ENCODE data around the gene TIMD4.
"Not testable (repeated sequence)": the region's sequence is repeated elsewhere in the genome, so short reads cannot be mapped to it uniquely, and the experiment has no call there.

TIMD4 gene

DNA sequence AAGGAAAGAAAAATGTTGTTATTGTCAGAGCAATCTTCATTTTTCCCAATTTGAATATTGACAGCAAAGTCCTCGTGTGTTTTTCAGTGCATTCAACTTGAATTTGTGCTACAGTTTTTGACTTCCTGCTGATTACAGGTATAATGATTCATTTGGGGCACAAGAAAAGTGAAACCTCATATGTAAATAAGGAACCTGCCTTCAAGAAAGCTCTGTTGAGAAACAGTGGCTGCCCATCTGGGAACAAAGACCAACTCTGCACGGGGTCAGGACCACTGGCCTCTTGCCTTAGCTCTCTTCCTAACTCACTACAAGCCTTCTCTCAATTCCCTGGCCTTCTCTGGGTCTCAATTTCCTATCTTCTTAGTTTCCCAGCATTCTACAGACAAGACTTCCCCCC lies 21.0 kb downstream of the TIMD4 start:
- ATAC-seq (ENCODE audit: low read depth) (peak; percentile 45), DNase-seq (ENCODE audit: low spot score in 2 of 2) (no peak)
- H3K9me3 Mint-ChIP-seq = peaks cover 6% of the 10 kb centered on the region
- peaks cover 2% of the 10 kb centered on the region for H3K27me3 Mint-ChIP-seq
- peak overlapping the region; percentile 6 for H3K4me3 Mint-ChIP-seq
- H3K36me3 Mint-ChIP-seq = peaks cover 8% of the 10 kb centered on the region
- H3K4me1 Mint-ChIP-seq = peaks cover 13% of the 10 kb centered on the region
- no peak overlapping the region for H3K27ac Mint-ChIP-seq

DNA sequence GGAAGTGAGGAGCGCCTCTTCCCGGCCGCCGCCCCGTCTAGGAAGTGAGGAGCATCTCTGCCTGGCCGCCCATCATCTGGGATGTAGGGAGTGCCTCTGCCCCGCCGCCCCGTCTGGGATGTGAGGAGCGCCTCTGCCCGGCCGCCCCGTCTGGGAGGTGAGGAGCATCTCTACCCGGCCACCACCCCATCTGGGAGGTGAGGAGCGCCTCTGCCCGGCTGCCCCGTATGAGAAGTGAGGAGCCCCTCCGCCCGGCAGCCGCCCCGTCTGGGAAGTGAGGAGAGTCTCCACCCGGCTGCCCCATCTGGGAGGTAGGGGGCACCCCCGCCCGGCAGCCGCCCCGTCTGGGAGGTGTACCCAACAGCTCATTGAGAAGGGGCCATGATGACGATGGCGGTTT lies 22.6 kb downstream of the TIMD4 start:
- ATAC-seq (ENCODE audit: low read depth); DNase-seq (ENCODE audit: low spot score in 2 of 2); H3K9me3 Mint-ChIP-seq; H3K27me3 Mint-ChIP-seq; H3K4me3 Mint-ChIP-seq; H3K27ac Mint-ChIP-seq; H3K36me3 Mint-ChIP-seq: not testable (repeated sequence)
- H3K4me1 Mint-ChIP-seq = peaks cover 15% of the 10 kb centered on the region

DNA sequence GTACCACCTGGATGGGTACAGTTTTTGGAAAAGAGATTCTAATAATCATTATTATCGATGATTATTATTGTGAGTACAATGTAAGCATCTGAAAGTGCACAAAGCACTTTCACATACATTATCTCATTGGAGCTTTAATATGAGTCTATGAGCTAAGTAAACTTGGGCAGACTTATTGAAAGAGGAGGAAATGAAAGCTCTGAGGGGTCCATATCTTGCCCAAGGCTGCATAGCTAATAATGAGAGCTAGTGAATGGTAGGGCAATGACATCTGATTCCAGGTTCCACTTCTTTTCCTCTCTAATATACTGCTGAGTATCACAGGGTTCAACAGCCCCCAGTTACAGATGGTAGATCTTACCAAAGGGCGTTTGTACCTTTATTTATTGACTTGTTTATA lies 26.1 kb downstream of the TIMD4 start:
- ATAC-seq (ENCODE audit: low read depth) = peak; percentile 63
- no peak for DNase-seq (ENCODE audit: low spot score in 2 of 2)
- Mint-ChIP-seq H3K4me3 (no peak overlapping the region), H3K36me3 (peaks cover 8% of the 10 kb centered on the region), H3K4me1 (peaks cover 9% of the 10 kb centered on the region), H3K27me3 (peaks cover 2% of the 10 kb centered on the region), H3K27ac (no peak overlapping the region), H3K9me3 (peaks cover 6% of the 10 kb centered on the region)

DNA sequence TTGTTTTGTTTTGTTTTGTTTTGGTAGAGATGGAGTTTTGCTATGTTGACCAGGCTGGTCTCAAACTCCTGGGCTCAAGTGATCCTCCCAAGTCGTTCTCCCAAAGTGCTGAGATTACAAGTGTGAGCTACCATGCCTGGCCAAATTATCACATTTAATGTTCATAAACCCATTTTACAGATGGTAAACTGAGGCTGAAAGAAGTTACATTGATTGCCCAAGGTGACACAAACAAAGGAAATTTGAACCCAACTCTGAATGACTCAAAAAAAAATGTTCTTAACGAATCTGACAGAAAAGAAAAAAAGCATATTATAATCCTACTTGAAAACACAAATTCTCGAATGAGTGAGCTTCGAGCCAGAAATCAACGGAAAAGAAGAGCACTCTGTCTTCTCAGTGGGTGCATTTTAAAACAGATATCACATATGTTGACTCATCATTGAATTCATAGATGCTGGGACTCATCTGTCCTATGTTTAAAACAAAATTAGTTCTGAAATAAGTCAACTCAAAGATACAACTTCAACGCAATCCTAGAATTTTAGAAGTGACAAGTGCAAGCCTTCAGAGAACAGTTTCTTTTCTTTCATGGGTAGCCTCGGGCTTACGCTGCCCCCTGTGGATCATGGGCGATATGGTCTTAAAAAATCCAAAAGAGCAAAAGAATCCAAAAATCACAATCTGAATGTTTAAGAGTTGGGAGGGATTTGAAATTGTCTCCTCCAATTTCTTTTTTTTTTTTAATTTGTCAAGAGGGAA lies 28.4 kb downstream of the TIMD4 start:
- ATAC-seq (ENCODE audit: low read depth) = peak; percentile 45
- H3K4me3 Mint-ChIP-seq = no peak overlapping the region
- peaks cover 3% of the 10 kb centered on the region for H3K4me1 Mint-ChIP-seq
- peaks cover 3% of the 10 kb centered on the region for H3K36me3 Mint-ChIP-seq
- peaks cover 2% of the 10 kb centered on the region for H3K27me3 Mint-ChIP-seq
- H3K27ac Mint-ChIP-seq = no peak overlapping the region
- DNase-seq (ENCODE audit: low spot score in 2 of 2) = peak in 1 of 2 donors; percentile 16
- H3K9me3 Mint-ChIP-seq = peaks cover 5% of the 10 kb centered on the region

DNA sequence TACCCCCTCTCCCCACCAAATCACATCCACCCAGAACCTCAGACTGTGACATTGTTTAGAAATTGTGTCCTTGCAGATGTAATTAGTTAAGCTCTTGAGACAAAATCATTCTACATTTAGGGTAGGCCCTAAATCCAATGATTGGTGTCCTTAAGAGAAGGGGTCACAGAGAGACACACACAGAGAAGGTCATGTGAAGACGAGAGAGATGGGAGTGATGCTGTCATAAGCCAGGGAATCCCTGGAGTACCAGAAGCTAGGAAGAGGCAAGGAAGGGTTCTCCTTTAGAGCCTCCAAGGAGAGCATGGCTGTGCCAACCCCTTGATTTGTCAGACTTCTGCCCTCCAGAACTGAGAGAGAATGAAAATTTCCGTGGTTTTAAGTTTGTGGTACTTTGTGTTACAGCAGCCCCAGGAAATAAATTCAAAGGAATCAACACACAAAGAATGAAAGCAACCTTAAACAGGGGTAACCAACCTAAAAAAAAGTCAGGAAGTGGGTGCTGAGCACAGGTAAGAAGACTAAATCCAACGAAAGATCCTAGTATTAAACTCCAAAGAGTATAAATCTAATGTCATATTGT lies 33.6 kb downstream of the TIMD4 start:
- Mint-ChIP-seq H3K36me3 (no peaks in the 10 kb centered on the region), H3K9me3 (peaks cover 4% of the 10 kb centered on the region), H3K4me1 (no peaks in the 10 kb centered on the region), H3K27ac (no peak overlapping the region), H3K27me3 (peaks cover 1% of the 10 kb centered on the region), H3K4me3 (no peak overlapping the region)
- ATAC-seq (ENCODE audit: low read depth) (no peak), DNase-seq (ENCODE audit: low spot score in 2 of 2) (no peak)

DNA sequence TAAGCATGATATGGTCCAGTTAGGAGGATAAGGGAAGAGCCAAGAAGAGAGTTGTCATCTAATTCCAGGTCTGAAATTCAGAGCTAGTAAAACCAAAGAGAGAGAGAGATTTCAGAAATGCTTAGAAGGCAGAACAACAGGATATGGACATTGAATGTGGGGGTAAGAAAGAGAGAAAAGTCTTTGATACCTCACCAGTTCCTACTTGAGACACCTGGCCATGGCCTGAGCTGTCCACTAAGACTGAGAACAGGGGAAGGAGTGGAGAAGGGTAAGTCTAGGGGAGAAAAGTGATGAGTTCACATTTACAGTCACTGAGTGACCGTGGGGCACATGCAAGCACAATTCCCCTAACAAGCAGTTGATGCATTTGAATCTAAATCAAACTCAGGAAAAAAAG lies 35.5 kb downstream of the TIMD4 start:
- DNase-seq (ENCODE audit: low spot score in 2 of 2) (no peak), ATAC-seq (ENCODE audit: low read depth) (no peak)
- H3K36me3 Mint-ChIP-seq = no peaks in the 10 kb centered on the region
- no peaks in the 10 kb centered on the region for H3K4me1 Mint-ChIP-seq
- peaks cover 4% of the 10 kb centered on the region for H3K9me3 Mint-ChIP-seq
- H3K27ac Mint-ChIP-seq = no peak overlapping the region
- no peak overlapping the region for H3K4me3 Mint-ChIP-seq
- H3K27me3 Mint-ChIP-seq = peaks cover 1% of the 10 kb centered on the region

DNA sequence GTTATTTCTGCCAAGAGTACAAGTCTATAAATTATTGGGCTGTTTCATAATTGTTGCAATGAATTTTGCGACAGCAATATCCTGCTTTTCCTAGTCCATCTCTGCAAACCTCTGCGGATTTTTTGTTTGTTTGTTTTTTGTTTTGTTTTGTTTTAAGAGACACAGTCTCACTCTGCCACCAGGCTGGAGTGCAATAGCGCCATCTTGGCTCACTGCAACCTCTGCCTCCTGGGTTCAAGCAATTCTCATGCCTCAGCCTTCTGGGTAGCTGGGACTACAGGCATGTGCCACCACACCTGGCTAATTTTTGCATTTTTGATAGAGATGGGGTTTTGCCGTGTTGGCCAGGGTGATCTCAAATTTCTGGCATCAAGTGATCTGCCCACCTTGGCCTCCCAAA lies 37.3 kb downstream of the TIMD4 start:
- not testable (repeated sequence) for H3K9me3 Mint-ChIP-seq; H3K27me3 Mint-ChIP-seq; ATAC-seq (ENCODE audit: low read depth); H3K36me3 Mint-ChIP-seq; H3K27ac Mint-ChIP-seq; H3K4me1 Mint-ChIP-seq; H3K4me3 Mint-ChIP-seq; DNase-seq (ENCODE audit: low spot score in 2 of 2)

DNA sequence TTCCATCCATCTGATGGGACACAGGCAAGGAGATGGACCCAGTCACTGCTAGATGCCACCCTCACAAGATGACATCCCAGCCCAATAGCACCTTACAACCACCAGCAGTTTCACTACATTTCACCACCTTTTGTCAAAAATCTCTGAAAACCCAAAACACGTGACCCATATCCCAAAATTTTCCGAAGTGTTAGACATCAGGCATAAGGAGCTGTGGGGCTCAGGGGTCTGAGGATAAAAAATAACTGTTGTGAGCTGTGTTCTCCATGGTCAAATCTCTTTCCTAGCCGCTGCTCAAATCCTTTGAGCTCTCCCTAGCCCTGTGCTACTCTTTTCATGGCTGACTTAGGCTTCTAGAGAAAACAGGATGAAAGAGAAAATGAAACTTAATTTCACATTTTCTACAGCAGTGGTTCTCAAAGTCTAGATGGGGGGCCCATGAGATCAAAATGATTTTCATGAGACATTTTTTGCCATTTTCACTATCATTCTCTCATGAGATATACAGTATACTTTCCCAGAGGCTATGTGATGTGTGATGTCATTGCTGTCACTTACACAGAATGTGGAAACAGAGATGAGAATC lies 40.7 kb downstream of the TIMD4 start:
- H3K36me3 Mint-ChIP-seq = no peaks in the 10 kb centered on the region
- H3K4me1 Mint-ChIP-seq = peaks cover 13% of the 10 kb centered on the region
- ATAC-seq (ENCODE audit: low read depth) = peak; percentile 50

DNA sequence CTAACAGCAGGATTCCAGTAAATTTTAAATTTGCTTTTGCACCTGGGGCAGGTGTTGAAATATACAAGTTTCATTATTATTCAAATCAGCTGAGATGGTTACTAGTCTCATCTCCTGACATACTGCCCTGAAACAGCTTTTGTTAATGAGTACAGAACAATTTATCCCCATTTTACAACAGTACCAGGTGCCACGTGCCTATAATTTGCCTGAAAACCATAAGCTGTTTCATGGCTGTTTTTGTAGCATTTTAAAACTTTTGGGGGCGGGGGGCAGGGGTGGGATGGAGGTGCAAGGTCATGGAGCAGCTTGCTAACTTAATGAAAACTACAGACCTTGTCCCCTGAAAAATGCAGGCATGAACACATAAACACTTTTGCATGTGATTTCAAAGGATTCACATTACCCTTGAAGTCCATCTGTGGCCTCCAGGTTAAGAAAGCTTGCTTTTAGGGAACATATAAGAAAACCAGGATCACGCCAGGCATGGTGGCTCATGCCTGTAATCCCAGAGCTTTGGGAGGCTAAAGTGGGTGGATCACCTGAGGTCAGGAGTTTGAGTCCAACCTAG lies 42.1 kb downstream of the TIMD4 start:
- H3K4me3 Mint-ChIP-seq = no peak overlapping the region
- no peaks in the 10 kb centered on the region for H3K36me3 Mint-ChIP-seq
- no peak overlapping the region for H3K27ac Mint-ChIP-seq
- peaks cover 14% of the 10 kb centered on the region for H3K4me1 Mint-ChIP-seq
- ATAC-seq (ENCODE audit: low read depth) = no peak
- no peaks in the 10 kb centered on the region for H3K27me3 Mint-ChIP-seq
- no peaks in the 10 kb centered on the region for H3K9me3 Mint-ChIP-seq
- no peak for DNase-seq (ENCODE audit: low spot score in 2 of 2)

More for the DNA sequence above, 40.7 kb downstream of the TIMD4 start:
- no peak for DNase-seq (ENCODE audit: low spot score in 2 of 2)
- Mint-ChIP-seq H3K4me3 (no peak overlapping the region), H3K27ac (no peak overlapping the region), H3K27me3 (peaks cover 1% of the 10 kb centered on the region), H3K9me3 (peaks cover 1% of the 10 kb centered on the region)

DNA sequence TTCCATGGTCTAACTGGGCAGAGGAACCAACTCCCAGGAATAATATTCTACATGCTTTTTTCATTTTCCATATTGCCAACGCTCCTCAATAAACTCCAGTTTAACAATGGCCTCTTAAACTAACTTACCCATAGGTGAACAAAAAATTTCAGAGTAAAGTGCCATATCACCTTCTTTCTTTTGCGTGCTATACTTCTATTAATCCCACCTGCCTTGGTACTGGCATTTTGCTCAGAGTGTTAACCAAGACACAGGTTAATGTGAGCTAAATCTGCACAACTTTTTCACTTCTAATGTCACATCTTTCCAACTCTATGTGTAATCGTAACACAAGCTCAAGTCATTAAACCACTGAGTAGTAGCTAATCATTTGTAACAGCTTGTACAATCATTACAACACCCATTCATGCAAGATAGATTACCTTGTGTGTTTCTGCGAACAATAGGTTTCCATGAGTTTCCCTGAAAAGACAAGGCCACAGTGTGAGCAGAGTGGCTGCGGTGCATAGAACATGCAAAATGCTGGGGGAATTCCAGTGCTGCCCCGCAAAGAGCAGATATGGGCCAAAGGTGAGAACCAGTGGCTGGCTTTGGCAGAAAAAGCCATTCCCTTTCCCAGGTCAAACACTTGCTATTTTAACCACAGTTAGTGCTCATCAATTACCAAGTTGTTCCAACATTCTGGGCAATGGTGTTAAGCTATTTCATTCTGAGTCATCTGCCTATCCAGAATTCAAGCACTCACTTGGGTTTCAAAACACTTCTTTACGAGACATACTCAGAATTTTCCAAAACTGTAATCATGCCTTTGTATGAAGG lies 42.8 kb downstream of the TIMD4 start:
- H3K4me3 Mint-ChIP-seq = no peak overlapping the region
- peaks cover 2% of the 10 kb centered on the region for H3K36me3 Mint-ChIP-seq
- H3K4me1 Mint-ChIP-seq = peaks cover 16% of the 10 kb centered on the region
- DNase-seq (ENCODE audit: low spot score in 2 of 2) (no peak), ATAC-seq (ENCODE audit: low read depth) (peak; percentile 58)
- H3K9me3 Mint-ChIP-seq = no peaks in the 10 kb centered on the region
- no peak overlapping the region for H3K27ac Mint-ChIP-seq
- H3K27me3 Mint-ChIP-seq = no peaks in the 10 kb centered on the region

DNA sequence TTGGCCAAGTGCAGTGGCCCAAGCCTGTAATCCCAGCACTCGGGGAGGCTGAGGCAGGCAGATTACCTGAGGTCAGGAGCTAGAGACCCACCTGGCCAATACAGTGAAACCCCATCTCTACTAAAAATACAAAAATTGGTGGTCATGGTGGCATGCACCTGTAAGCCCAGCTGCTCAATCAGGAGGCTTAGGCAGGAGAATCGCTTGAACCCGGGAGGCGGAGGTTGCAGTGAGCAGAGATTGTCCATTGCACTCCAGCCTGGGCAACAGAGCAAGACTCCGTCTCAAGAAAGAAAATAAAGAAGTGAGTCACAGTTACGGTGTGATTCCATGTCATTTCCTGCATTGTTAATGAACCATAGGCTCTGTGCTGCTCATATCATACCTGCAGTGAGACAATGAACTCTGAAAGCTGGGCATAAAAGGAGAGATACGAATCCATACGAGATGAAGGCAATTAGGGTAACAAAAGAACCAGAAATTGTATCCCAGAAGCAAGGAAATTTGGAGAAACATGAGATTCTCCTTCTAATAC lies 44.6 kb downstream of the TIMD4 start:
- Mint-ChIP-seq H3K36me3 (peaks cover 2% of the 10 kb centered on the region), H3K27ac (no peak overlapping the region)

DNA sequence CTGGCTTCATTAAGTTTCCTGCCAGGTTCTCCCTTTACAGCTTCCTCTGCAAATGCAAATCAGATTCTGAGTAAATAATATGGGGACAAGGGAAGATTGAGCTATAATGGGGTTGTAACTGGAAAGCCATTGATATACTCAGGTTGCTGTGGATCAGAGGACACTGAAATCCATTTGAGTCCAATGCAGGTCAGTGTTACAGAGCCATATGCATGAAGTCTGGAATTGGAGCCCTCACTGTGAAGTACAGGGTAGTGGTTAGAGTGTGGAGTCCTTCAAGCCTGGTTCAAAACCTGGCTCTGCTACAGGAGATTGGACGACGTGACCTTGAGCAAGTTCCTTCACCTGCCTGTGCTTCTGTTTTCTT lies 48.7 kb downstream of the TIMD4 start:
- Mint-ChIP-seq H3K36me3 (peaks cover 2% of the 10 kb centered on the region), H3K4me1 (peaks cover 28% of the 10 kb centered on the region), H3K4me3 (peak overlapping the region; percentile 50), H3K27me3 (no peaks in the 10 kb centered on the region), H3K9me3 (peaks cover 2% of the 10 kb centered on the region), H3K27ac (peak overlapping the region; percentile 70)
- DNase-seq (ENCODE audit: low spot score in 2 of 2) = no peak
- no peak for ATAC-seq (ENCODE audit: low read depth)

More for the DNA sequence above, 44.6 kb downstream of the TIMD4 start:
- no peaks in the 10 kb centered on the region for H3K27me3 Mint-ChIP-seq
- H3K4me3 Mint-ChIP-seq = no peak overlapping the region
- DNase-seq (ENCODE audit: low spot score in 2 of 2) (no peak), ATAC-seq (ENCODE audit: low read depth) (no peak)
- H3K9me3 Mint-ChIP-seq = peaks cover 2% of the 10 kb centered on the region
- H3K4me1 Mint-ChIP-seq = peaks cover 30% of the 10 kb centered on the region

DNA sequence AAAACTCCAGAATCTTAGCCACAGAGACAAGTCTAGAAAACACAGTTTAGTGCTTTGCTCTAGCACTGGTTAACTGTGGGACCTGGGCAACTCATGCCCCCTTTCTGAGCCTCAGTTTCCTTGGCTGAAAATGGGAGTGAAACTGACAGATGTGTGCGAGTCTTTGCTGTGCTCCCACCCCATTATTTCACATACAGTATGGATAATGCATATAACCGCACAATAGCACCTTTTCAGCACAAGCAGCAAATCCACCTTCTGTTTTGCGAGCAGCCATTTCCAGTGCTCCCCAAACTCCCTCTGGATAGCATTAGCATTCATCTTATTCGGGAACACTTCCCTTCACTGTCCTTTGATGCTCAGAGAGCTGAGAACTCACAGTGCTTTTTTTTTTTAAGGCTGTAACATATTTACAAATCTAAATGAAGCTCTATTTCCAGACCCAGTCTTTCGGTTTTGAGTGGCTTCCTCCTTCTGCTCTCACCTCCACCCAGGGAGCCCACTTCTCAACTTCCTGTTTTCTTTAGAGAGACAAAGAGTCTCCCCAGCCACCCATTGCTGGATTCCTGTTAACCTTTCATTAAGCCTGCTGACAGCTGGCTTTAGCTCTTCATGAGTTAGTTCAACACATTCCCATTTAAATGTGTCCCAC lies 49.2 kb downstream of the TIMD4 start:
- DNase-seq (ENCODE audit: low spot score in 2 of 2) = peak; percentile 25 to 38
- H3K27me3 Mint-ChIP-seq = no peaks in the 10 kb centered on the region
- peak; percentile 99 for ATAC-seq (ENCODE audit: low read depth)
- peak overlapping the region; percentile 70 for H3K27ac Mint-ChIP-seq
- peaks cover 2% of the 10 kb centered on the region for H3K9me3 Mint-ChIP-seq
- peaks cover 2% of the 10 kb centered on the region for H3K36me3 Mint-ChIP-seq
- peaks cover 27% of the 10 kb centered on the region for H3K4me1 Mint-ChIP-seq
- H3K4me3 Mint-ChIP-seq = peak overlapping the region; percentile 50

Measured in memory B cell (primary cell).